GM21515 (cell line): ENCODE measurements around the gene GABBR2.
"Not testable (repeated sequence)": the region's sequence is repeated elsewhere in the genome, so short reads cannot be mapped to it uniquely, and the experiment has no call there.

Source experiments
- ATAC-seq: cut with Tn5 transposase; IDR thresholded peaks from one replicate; pipeline ENCODE4 v1.9.1; 2021; ENCODE audit not compliant: unreplicated experiment

Gene GABBR2

GRCh38 chr9:98687911-98688310, 20.8 kb downstream of the GABBR2 start:
- no peak for ATAC-seq

- ATAC-seq, result no peak
Measured at GRCh38 chr9:98686961-98687855, 21.5 kb downstream of the GABBR2 start.

GRCh38 chr9:98684816-98685215, 23.9 kb downstream of the GABBR2 start:
- not testable (repeated sequence) for ATAC-seq

GRCh38 chr9:98678244-98678842, 30.4 kb downstream of the GABBR2 start:
- no peak for ATAC-seq

GRCh38 chr9:98673681-98674080, 35.1 kb downstream of the GABBR2 start:
- ATAC-seq, result no peak

- ATAC-seq, result no peak
Measured at GRCh38 chr9:98667005-98667640, 41.6 kb downstream of the GABBR2 start.

GRCh38 chr9:98665501-98665900, 43.2 kb downstream of the GABBR2 start:
- no peak for ATAC-seq

- no peak for ATAC-seq
Measured at GRCh38 chr9:98660541-98660940, 48.2 kb downstream of the GABBR2 start.

GRCh38 chr9:98658951-98659351, 49.8 kb downstream of the GABBR2 start:
- ATAC-seq, result no peak

GRCh38 chr9:98657897-98658296, 50.8 kb downstream of the GABBR2 start:
- ATAC-seq, result no peak

GRCh38 chr9:98656511-98656910, 52.2 kb downstream of the GABBR2 start:
- no peak for ATAC-seq

- not testable (repeated sequence) for ATAC-seq
Measured at GRCh38 chr9:98655428-98655827, 53.3 kb downstream of the GABBR2 start.

- no peak for ATAC-seq
Measured at GRCh38 chr9:98654247-98654646, 54.5 kb downstream of the GABBR2 start.

GRCh38 chr9:98652741-98653140, 56.0 kb downstream of the GABBR2 start:
- ATAC-seq, result no peak

GRCh38 chr9:98652302-98652701, 56.4 kb downstream of the GABBR2 start:
- ATAC-seq, result no peak

GRCh38 chr9:98647236-98647635, 61.5 kb downstream of the GABBR2 start:
- ATAC-seq, result no peak

- ATAC-seq, result no peak
Measured at GRCh38 chr9:98644011-98644410, 64.7 kb downstream of the GABBR2 start.

GRCh38 chr9:98642661-98643312, 65.9 kb downstream of the GABBR2 start:
- no peak for ATAC-seq

GRCh38 chr9:98641695-98642094, 67.0 kb downstream of the GABBR2 start:
- ATAC-seq, result no peak

GRCh38 chr9:98640394-98640793, 68.3 kb downstream of the GABBR2 start:
- no peak for ATAC-seq

- no peak for ATAC-seq
Measured at GRCh38 chr9:98639133-98639532, 69.6 kb downstream of the GABBR2 start.
